ENCODE results near the gene DAPK2. TPM values are rescaled to one million over a fixed set of nuclear protein-coding genes. Genes with fewer than 3 reads are reported as not detected.
"Not testable (repeated sequence)": the region's sequence is repeated elsewhere in the genome, so short reads cannot be mapped to it uniquely, and the experiment has no call there.

The DAPK2 gene
- total RNA-seq, 1 experiment from 2014 or later = 1.4 TPM

DNA sequence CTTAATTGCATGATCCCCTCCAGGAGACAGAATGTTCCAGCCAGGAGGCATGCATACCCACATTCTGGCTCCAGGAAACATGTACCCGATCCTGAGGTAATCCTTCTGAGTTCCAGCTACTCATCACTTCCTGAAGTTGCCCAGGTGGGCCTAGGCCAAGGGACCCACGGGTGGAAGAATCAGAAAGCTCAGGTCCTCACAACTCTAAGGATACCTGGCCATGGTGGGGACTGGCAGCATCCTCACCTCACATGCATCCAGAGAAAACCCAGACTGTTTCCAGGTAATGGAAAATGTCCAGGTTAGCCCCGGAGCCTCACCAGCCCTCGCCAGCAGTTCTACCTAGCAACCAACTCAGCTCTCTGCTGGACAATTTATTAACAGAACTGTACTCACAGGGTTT, 78.2 kb downstream of the DAPK2 start:
- peaks cover 18% of the 10 kb centered on the region for H3K9me3 Mint-ChIP-seq (ENCODE audit: unreplicated experiment)
- H3K27me3 ChIP-seq (replicated peaks; ENCODE audit: control insufficient read depth, insufficient read depth, low read length) = no peaks in the 10 kb centered on the region
- no peak for DNase-seq
- ChIA-PET POLR2A (no interaction called here), CTCF (interaction anchor here (0.6 kb wide), 1 partner anchor 14 kb away, joined by 8 read pairs; no protein-coding TSS in a partner anchor)
- no peaks in the 10 kb centered on the region for H3K27me3 Mint-ChIP-seq (ENCODE audit: insufficient read depth, unreplicated experiment)
- no peak for TF ChIP-seq CTCF (IDR thresholded peaks at IDR 0.05; ENCODE audit: insufficient read depth in 1 of 2, low read depth in 1 of 2, low read length in 1 of 2, severe bottlenecking in 1 of 2, unreplicated experiment in 1 of 2)
- intact Hi-C loops (cut with micrococcal nuclease; ENCODE audit: unreplicated experiment) = no loop called here
- H3K4me3 ChIP-seq (ENCODE audit: low read depth, low read length) = no peak overlapping the region
- H3K4me3 Mint-ChIP-seq (ENCODE audit: unreplicated experiment) = no peak overlapping the region
- H3K9me3 ChIP-seq = 0 out of 2 replicates have a peak, but pooled peaks cover 9% of the 10 kb centered on the region
- H3K4me1 ChIP-seq = peaks cover 12% of the 10 kb centered on the region
- no peak overlapping the region for H3K27ac Mint-ChIP-seq (ENCODE audit: unreplicated experiment)
- H3K4me1 Mint-ChIP-seq (ENCODE audit: low read depth, unreplicated experiment) = peaks cover 10% of the 10 kb centered on the region
- no peaks in the 10 kb centered on the region for H3K36me3 Mint-ChIP-seq (ENCODE audit: insufficient read depth, unreplicated experiment)
- BruUV-seq (replicated peaks) = no TSS peak
- H3K36me3 ChIP-seq (ENCODE audit: control insufficient read depth, insufficient read depth, low read length) = no peaks in the 10 kb centered on the region

GRCh38 chr15:63967616-63968015, 78.7 kb downstream of the DAPK2 start:
- Histone ChIP-seq H3K36me3 (ENCODE audit: control insufficient read depth, insufficient read depth, low read length) (no peaks in the 10 kb centered on the region), H3K4me3 (ENCODE audit: low read depth, low read length) (no peak overlapping the region), H3K27me3 (replicated peaks; ENCODE audit: control insufficient read depth, insufficient read depth, low read length) (no peaks in the 10 kb centered on the region), H3K4me1 (peaks cover 12% of the 10 kb centered on the region), H3K9me3 (0 out of 2 replicates have a peak, but pooled peaks cover 9% of the 10 kb centered on the region)
- Mint-ChIP-seq H3K36me3 (ENCODE audit: insufficient read depth, unreplicated experiment) (no peaks in the 10 kb centered on the region), H3K27me3 (ENCODE audit: insufficient read depth, unreplicated experiment) (no peaks in the 10 kb centered on the region), H3K27ac (ENCODE audit: unreplicated experiment) (no peak overlapping the region), H3K9me3 (ENCODE audit: unreplicated experiment) (peaks cover 19% of the 10 kb centered on the region), H3K4me1 (ENCODE audit: low read depth, unreplicated experiment) (peaks cover 10% of the 10 kb centered on the region), H3K4me3 (ENCODE audit: unreplicated experiment) (no peak overlapping the region)
- intact Hi-C loops (cut with micrococcal nuclease; ENCODE audit: unreplicated experiment) = no loop called here
- no peak for TF ChIP-seq CTCF (IDR thresholded peaks at IDR 0.05; ENCODE audit: insufficient read depth in 1 of 2, low read depth in 1 of 2, low read length in 1 of 2, severe bottlenecking in 1 of 2, unreplicated experiment in 1 of 2)
- DNase-seq = no peak
- CTCF ChIA-PET = no interaction called here
- POLR2A ChIA-PET = no interaction called here
- BruUV-seq (replicated peaks) = no TSS peak

GRCh38 chr15:63962947-63963721, 83.2 kb downstream of the DAPK2 start:
- H3K4me3 Mint-ChIP-seq (ENCODE audit: unreplicated experiment); H3K4me1 Mint-ChIP-seq (ENCODE audit: low read depth, unreplicated experiment); POLR2A ChIA-PET; H3K4me1 ChIP-seq; H3K27me3 ChIP-seq (replicated peaks; ENCODE audit: control insufficient read depth, insufficient read depth, low read length); BruUV-seq (replicated peaks); H3K27ac Mint-ChIP-seq (ENCODE audit: unreplicated experiment); CTCF ChIA-PET; H3K27me3 Mint-ChIP-seq (ENCODE audit: insufficient read depth, unreplicated experiment); H3K4me3 ChIP-seq (ENCODE audit: low read depth, low read length); H3K36me3 Mint-ChIP-seq (ENCODE audit: insufficient read depth, unreplicated experiment); H3K9me3 ChIP-seq; DNase-seq; H3K36me3 ChIP-seq (ENCODE audit: control insufficient read depth, insufficient read depth, low read length); intact Hi-C loops (cut with micrococcal nuclease; ENCODE audit: unreplicated experiment): not testable (repeated sequence)
- H3K9me3 Mint-ChIP-seq (ENCODE audit: unreplicated experiment) = peaks cover 19% of the 10 kb centered on the region
